Posterior vena cava (tissue), 2 donors: ENCODE measurements around the gene LRRC8A. TPM values are rescaled to one million over a fixed set of nuclear protein-coding genes. Genes with fewer than 3 reads are reported as not detected.
A peak's percentile ranks its signal among the peaks of the same experiment; 100 is the strongest.
"Not testable (repeated sequence)": the region's sequence is repeated elsewhere in the genome, so short reads cannot be mapped to it uniquely, and the experiment has no call there.

ENCODE experiments used
- DNase-seq: peaks from one replicate; pipeline ENCODE4 v3.0.0-alpha.2; 2020; ENCODE audit warnings: low spot score
- intact Hi-C, 2 donors: fragments of 100-400 bp; cut with DNase I; formaldehyde crosslinking; loops; one replicate each; pipeline versions ENCODE4 v1.14.1 to v1.14.2; 2022 to 2023
- long read RNA-seq, 2 donors: library from polyadenylated mRNA; unstranded; transcript quantifications; one replicate each; pipeline ENCODE4 v2.0.0, GENCODE V29; 2020 to 2021
- total RNA-seq, 2 donors: library from RNA; stranded (reverse); fragmentation: NEBNext Ultra II Directional; extraction: Animal tissue kit (Norgen Biotek cat#: 25700); gene quantifications; one replicate each; pipeline ENCODE4 v1.2.1, GENCODE V29; 2021
- donor health status: DM: yes; HTN: yes; CAD: no.
- donor health status: DM: yes; HTN: yes; CAD: no.

LRRC8A gene
- total RNA-seq, result 10 to 100 TPM; 49.1 to 58.3 TPM
- long read RNA-seq, donor 1, full-length matches to known transcripts, result 20 of 46 reads
- long read RNA-seq, donor 1, partial matches to known transcripts, result 21 of 46 reads
- long read RNA-seq, donor 1, other reads (novel, unspliced or antisense), result 5 of 46 reads
- long read RNA-seq, donor 2, partial matches to known transcripts, result 61 of 64 reads
- long read RNA-seq, donor 2, other reads (novel, unspliced or antisense), result 2 of 64 reads

DNA sequence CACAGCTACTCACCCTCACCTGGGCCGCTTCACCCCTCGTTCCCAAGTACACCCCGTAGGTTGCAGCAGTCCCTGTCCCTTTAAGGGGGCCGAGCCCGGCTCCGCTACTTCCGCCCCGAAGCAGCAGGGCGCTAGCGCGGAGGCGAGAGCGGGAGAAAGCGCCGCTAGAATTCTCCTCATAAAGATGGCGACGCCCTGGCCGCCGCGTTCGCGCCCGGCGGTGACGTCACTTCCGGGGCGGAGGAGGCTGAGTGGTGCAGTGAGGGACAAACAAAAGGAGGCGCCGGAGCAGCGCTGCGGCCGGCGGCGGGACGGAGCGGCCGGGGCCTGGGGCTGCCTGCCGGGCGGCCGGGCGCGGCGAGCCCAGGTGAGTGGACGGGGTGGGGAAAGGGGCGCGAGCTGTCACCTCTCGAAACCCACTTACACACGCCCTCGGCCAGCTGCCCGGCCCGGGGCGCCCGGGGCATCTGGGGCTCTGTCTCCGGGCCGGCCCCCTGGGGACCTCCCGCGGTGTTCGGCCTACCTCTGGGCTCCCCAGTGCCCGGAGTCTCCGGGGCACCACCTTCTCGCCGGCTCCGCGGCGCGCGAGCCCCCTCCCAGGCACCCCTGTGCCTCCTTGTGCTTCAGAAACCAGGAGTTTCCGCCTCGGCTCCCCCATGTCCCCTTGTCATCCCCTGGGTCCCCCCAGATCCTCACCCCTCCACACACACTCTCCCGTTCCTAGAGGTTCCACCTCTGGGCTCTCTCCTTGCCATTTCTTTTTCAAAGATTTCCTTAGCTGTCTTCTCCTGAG is at the start of gene LRRC8A, which contains the start of gene KYAT1:
LRRC8A (plus strand) TSS at position 250 of the 793 bp plus-strand sequence. CDS start 25,032 bp downstream, outside the sequence.
KYAT1 (minus strand) TSS at position 67 of the 793 bp plus-strand sequence. CDS start 36,545 bp downstream, outside the sequence.
- peak; percentile 99 for DNase-seq
- intact Hi-C loops, result loop anchor here in 1 of 2 donors (2.0 kb wide), 1 partner anchor 41 kb away; no protein-coding TSS in a partner anchor

DNA sequence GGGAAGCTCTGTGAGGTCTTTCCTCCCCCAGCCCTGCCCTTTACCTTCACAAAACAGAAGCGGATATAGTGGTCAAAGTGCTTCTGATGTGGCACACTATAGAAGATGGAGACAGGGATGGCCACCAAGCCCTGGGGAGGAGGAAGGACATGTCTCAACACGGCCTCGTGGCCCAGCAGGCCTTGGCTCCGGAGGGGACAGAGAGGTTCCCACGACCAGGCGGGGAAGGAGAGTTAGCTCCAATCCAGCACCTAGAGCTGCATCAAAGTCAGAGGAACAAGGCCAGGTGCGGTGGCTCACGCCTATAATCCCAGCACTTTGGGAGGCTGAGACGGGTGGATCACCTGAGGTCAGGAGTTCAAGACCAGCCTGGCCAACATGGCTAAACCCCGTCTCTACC is 48.2 kb upstream of the LRRC8A start:
- intact Hi-C loops, result no loop called here
- no peak for DNase-seq

DNA sequence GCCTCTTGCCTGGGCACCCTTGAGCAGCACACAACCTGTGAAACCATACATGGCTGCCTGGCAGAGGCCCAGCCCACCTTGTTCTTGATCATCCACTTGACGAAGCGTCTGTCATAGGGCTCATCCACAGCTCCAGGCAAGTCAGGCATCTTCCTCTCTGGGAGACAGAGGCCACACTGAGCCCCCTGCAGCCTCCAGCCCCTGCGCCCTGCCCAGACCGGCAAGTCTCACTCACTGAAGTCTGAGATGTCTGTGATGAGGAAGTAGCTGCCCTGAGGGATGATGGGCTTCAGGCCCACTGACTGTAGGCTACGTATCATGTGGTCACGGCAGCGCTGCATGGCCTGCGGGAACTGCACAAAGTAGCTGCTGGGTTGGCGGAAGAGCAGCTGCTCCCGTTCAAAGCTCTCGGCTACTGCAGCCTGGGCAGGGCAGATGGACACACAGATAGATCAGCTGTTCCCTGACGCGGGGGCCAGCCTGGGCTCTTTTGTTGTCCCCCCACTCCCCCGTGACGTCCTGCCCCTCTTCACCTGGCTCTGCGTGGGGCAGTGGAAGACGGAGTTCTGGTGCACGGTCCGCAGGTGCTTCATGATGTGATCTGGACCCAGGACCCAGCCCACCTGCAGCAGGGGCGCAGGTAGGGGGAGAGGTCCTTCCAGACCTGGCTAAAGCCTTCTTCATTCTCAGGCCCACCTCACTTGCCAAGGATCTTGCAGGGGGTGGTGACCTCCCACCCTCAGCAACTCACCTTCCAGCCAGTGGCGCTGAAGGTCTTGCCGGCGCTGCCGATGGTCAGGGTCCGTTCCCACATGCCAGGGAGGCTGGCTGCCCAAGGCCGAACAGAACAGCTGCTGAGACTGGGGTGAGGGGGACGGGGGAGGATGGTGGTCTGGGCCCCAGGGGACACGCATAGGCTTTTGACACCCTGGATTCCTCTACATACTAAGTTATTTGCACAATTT is 46.4 kb upstream of the LRRC8A start:
- no peak for DNase-seq
- intact Hi-C loops, result no loop called here

DNA sequence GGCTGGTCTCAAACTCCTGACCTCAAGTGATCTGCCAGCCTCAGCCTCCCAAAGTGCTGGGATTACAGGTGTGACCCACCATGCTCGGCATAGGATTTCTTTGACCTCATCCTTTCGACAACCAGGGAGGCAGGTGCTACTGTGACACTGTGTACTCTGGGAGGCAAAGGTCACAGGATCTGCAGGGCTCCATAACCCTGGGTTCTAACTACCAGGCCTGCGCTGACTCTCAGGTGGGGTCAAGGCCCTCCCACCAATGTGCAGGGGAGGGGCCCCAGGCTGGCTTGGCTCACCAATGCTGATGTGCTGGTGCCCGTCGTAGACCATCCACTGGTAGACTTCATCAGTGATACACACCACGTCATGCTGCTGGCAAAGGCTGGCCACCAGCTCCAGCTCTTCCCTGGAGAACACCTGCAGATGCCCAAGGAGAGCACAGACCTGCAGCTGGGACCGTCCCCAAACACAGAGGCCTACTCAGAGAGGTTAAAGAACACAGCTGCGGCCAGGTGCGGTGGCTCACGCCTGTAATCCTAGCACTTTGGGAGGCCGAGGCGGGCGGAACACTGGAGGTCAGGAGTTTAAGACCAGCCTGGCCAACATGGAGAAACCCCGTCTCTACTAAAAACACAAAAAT is 45.3 kb upstream of the LRRC8A start:
- no peak for DNase-seq
- intact Hi-C loops, result no loop called here

DNA sequence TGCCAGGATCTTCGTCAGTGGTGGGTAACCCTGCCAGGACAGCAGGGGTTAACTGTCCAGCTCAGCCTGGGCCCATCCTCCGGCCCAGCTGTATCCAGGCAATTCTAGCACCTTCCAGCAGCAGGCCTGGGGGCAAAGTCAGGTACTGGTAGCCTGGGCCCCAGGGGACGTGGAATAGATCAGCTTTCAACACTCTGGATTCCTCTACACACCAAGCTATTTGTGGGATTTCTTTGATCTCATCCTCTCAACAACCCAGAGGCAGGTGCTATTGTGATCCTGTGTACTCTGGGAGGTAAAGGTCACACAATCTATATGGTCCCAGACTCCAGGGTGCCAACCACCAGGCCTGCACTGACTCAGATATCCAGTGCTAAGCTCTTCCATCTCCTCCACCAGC is 43.6 kb upstream of the LRRC8A start:
- intact Hi-C loops, result no loop called here
- no peak for DNase-seq

DNA sequence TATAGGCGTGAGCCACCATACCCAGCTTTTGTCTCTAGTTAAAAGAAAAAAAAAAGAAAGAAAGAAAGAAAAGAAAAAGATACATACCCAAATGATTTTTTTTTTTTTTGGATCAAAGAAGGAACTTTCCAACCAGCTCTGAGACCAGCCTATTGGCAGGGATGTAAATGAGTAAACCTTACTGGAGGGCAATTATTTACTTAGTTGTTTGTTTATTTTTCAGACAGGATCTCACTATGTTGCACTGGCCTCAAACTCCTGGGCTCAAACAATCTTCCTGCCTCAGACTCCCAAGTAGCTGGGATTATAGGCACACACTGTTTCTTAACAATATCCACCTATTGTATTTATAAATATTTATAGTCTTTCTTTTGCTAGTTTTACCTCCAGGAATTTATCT is 41.4 kb upstream of the LRRC8A start:
- DNase-seq, result no peak
- intact Hi-C loops, result no loop called here

DNA sequence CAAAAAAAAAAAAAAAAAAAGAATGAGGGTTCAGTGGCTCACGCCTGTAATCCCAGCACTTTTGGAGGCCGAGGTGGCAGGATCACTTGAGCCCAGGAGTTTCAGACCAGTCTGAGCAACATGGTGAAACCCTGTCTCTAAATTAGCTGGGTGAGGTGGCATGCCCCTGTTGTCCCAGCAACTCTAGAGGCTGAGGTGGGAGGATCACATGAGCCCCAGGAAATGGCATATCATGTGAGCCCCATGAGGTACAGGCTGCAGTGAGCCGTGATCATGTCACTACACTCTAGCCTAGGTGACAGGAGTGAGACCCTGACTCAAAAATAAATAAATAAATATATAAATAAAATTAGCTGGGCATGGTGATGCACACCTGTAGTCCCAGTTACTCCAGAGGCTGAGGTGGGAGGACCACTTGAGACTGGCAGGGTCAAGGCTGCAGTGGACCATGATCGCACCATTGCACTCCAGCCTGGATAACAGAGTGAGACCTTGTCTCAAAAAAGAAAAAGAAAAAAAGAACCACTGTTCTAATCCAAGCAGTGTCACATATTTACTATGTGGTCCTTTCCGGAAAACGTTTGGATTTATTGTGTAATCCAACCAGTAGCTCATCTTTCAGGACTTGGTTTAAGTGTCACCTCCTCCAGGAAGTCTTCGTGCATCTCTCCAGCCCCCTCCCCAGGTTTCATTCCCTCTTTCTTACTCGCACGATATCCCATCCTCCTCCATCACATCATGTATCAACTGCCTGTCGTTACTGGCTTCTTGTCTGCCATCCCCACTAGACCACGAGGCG is 40.0 kb upstream of the LRRC8A start:
- intact Hi-C loops, result no loop called here
- DNase-seq, result no peak

DNA sequence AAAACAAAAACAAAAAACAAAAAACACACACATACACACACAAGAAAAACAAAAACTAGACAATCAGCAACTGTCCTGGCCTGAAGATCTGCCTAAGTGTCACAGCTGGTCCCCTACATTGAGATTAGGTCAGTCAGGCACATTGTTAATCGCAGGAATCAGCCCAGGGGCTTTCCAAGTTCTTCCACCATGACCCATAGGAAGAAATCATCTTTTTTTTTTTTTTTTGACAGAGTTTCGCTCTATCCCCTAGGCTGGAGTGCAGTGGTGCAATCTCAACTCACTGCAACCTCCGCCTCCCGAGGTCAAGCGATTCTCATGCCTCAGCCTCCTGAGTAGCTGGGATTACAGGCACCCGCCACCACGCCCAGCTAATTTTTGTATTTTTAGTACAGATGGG is 38.8 kb upstream of the LRRC8A start:
- intact Hi-C loops, result not testable (repeated sequence)

DNA sequence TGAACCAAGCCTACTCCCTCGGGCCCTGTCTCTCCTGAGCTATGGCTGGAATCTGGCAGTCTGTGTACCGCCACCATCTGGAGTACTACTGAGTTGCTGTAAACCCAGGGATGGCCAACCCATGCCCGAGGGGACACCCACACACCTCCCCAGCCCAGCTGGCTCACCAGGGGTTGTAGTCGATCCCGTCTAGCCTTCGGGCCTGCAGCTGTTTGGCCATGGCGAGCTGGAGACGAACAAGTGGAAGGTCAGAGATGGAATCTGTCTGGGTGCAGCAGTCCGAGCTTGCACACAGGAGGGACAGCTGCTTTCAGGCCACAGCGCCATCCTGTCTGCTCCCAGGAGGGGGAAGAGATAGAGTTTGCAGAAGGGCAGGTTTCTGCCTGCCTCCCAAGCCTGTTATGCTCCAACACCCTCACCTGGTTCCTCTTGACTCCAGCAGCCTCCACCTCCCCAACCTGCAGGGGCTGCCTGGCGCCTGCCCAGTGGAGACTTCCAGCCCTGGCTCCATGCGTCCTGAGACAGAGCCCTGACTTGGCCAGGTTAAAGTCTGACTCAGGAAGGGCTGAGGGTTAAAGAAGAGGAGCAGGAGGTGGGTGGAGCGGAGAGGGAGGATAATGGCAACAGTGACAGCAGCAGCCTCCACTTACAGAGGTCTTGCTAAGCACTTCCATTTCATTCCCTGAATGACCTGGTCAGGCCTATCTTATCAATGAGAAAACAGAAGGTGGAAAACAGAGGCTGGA is 36.6 kb upstream of the LRRC8A start:
- DNase-seq, result peak; percentile 72
- intact Hi-C loops, result no loop called here

More for the DNA sequence above, 38.8 kb upstream of the LRRC8A start:
- DNase-seq, result not testable (repeated sequence)

DNA sequence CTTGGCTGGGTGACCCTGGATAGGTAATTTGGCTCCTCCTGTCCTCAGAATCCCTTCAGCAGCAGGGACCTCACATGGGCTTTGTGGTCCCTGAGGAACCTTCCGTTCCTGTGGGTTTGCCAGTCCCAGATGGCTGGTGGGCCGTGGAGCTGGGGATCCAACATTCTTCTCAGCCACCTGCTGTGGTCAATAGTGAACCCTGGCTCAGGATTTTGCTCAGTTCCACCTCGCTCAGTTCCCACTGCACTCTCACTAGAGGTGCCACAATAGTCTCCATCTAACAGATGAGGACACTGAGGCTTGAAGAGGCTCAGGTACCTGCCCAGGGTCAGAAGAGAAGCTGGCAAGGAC is 35.3 kb upstream of the LRRC8A start:
- DNase-seq, result peak; percentile 32
- intact Hi-C loops, result no loop called here

DNA sequence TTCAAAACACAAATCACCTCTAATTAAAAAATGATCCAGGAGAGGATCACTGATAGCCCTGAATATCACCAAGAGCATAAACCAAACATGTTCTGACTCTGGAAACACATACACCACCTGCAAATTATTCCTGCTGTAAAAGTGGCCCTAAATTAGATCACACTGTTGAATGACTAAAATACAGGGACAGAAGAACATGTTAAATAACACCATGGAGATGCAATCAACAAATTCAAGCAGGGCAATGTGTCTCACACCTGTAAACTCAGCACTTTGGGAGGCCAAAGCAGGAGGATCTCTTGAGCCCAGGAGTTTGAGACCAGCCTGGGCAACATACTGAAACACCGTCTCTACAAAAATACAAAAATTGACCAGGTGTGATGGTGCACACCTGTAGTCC is 34.1 kb upstream of the LRRC8A start:
- intact Hi-C loops, result no loop called here
- DNase-seq, result no peak

DNA sequence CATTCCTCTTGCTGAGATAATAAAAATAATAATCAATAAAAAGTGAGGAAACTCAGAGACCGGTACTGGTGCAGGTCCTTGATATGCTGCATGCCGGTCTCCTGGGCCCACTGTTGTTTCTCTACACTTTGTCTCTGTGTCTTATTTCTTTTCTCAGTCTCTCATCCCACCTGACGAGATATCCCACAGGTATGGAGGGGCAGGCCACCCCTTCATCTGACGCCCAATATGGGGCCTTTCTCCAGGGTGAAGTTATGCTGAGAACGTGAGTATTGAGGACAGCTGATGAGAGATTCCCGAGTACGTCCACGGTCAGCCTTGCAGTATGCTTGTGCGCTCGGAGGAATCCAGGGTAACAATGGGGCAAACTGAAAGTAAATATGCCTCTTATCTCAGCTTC is 30.9 kb upstream of the LRRC8A start:
- DNase-seq, intact Hi-C loops: not testable (repeated sequence)

DNA sequence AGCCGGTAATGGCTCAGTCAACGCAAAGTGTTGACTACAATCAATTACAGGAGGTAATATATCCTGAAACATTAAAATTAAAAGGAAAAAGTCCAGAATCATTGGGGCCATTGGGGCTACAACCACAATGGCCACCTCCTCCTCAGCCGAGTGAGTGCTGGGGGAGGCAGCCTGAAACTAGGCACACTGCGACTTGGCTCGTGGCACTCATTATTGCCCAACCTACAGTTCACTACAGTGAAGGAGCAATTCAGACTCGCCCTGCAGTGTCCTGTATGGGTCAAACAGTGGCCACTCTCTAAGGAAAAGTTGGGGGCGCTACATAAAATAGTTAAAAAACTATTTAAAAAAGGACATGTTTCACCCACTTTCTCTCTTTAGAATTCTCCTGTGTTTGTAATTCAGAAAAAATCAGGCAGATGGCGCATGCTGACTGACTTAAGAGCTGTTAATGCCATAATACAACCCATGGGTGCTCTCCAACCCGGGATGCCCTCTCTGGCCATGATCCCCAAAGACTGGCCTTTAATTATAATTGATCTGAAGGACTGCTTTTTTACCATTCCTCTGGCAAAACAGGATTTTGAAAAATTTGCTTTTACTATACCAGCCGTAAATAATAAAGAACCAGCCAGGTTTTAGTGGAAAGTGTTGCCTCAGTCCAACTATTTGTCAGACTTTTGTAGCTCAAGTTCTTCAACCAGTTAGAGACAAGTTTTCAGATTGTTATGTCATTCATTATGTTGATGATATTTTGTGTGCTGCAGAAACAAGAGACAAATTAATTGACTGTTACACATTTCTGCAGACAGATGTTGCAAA is 29.9 kb upstream of the LRRC8A start:
- DNase-seq, result not testable (repeated sequence)

DNA sequence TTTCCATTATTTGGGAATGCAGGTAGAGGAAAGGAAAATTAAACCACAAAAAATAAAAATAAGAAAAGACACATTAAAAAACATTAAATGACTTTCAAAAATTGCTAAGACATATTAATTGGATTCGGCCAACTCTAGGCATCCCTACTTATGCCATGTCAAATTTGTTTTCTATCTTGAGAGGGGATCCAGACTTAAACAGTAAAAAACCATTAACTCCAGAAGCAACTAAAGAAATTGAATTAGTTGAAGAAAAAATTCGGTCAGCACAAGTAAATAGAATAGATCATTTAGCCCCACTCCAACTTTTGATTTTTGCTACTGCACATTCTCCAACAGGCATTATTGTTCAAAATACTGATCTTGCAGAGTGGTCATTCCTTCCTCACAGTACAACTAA is 29.3 kb upstream of the LRRC8A start:
- DNase-seq, intact Hi-C loops: not testable (repeated sequence)

More for the DNA sequence above, 29.9 kb upstream of the LRRC8A start:
- intact Hi-C loops, result not testable (repeated sequence)

DNA sequence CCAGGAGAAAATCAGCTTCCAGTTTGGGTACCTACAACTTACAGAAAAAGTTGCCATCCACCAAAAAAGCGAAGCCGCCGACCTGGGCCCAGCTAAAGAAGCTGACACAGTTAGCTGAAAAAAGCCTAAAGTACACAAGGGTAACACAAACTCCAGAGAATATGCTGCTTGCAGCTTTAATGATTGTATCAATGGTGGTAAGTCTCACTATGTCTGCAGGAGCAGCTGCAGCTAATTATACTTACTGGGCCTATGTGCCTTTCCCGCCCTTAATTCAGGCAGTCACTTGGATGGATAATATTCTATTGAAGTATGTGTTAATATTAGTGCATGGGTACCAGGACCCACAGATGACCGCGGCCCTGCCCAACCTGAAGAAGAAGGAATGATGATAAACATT is 27.5 kb upstream of the LRRC8A start:
- DNase-seq, intact Hi-C loops: not testable (repeated sequence)

DNA sequence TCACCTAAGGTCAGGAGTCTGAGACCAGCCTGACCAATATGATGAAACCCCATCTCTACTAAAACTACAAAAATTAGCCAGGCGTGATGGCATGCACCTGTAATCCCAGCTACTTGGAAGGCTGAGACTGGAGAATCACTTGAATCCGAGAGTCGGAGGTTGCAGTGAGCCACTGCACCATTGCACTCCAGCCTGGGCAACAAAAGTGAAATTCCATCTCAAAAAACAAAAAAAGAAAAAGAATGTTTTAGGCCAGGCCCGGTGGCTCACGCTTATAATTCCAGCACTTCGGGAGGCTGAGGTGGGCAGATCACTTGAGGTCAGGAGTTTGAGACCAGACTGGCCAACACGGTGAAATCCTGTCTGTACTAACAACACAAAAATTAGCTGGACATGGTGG is 23.5 kb upstream of the LRRC8A start:
- DNase-seq, intact Hi-C loops: not testable (repeated sequence)

DNA sequence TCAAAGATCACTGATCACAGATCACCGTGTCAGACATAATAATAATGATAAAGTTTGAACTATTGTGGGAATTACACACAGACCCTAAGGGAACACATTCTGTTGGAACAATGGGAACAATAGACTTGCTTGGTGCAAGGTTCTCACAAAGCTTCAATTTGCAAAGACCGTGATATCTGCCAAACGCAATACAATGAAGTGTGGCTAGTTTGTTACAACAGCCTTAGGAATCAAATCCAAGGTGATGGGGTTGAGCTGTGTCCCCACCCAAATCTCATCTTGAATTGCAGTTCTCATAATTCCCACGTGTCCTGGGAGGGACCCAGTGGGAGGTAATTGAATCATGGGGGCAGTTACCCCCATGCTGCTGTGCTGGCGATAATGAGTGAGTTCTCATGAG is 21.0 kb upstream of the LRRC8A start:
- DNase-seq, result no peak
- intact Hi-C loops, result loop anchor here in 1 of 2 donors (5.0 kb wide), 1 partner anchor 66 kb away; no protein-coding TSS in a partner anchor
